Smooth muscle cell (in vitro differentiated cells): ENCODE data around the gene SNCB. TPM values are rescaled to one million over a fixed set of nuclear protein-coding genes. Genes with fewer than 3 reads are reported as not detected.

Experiments
- DNase-seq: peaks from one replicate; lab custom pipeline; 2025; ENCODE audit not compliant: unreplicated experiment; lab: John Stamatoyannopoulos, UW
- H2AFZ ChIP-seq: fragments of 200-600 bp; sonication (generic); 2 replicates; pipeline ENCODE4 v1.6.0; 2016; ENCODE audit warnings: antibody characterized with exemption, low read depth, mild to moderate bottlenecking
- H3F3A ChIP-seq: fragments of 200-600 bp; sonication (generic); 2 replicates; pipeline ENCODE4 v1.6.0; 2017; ENCODE audit warnings: antibody characterized with exemption, low read depth
- H3K27ac ChIP-seq: fragments of 200-600 bp; sonication (generic); 2 replicates; pipeline ENCODE4 v1.5.1; 2016; ENCODE audit warnings: low read depth, mild to moderate bottlenecking
- H3K27me3 ChIP-seq: fragments of 200-600 bp; sonication (generic); 2 replicates; pipeline ENCODE4 v1.6.1; 2016; ENCODE audit warnings: low read depth, mild to moderate bottlenecking
- H3K36me3 ChIP-seq: fragments of 200-600 bp; sonication (generic); 2 replicates; pipeline ENCODE4 v1.5.1; 2016; ENCODE audit warnings: low read depth
- H3K4me1 ChIP-seq: fragments of 200-600 bp; sonication (generic); 2 replicates; pipeline ENCODE4 v1.5.1; 2016; ENCODE audit warnings: low read depth
- H3K4me2 ChIP-seq: fragments of 200-600 bp; sonication (generic); 2 replicates; pipeline ENCODE4 v1.6.0; 2016; ENCODE audit warnings: mild to moderate bottlenecking
- H3K4me3 ChIP-seq: fragments of 200-600 bp; sonication (generic); 2 replicates; pipeline ENCODE4 v1.5.1; 2016; ENCODE audit warnings: mild to moderate bottlenecking
- H3K79me2 ChIP-seq: fragments of 200-600 bp; sonication (generic); 2 replicates; pipeline ENCODE4 v1.6.0; 2016; ENCODE audit warnings: low read depth, mild to moderate bottlenecking
- H3K9ac ChIP-seq: fragments of 200-600 bp; sonication (generic); 2 replicates; pipeline ENCODE4 v1.6.0; 2016; ENCODE audit warnings: low read depth
- H3K9me3 ChIP-seq: fragments of 200-600 bp; sonication (generic); replicated peaks from 2 replicates; pipeline ENCODE4 v1.5.1; 2016; ENCODE audit warnings: low read depth
- H4K20me1 ChIP-seq: fragments of 200-600 bp; sonication (generic); 2 replicates; pipeline ENCODE4 v1.6.0; 2016; ENCODE audit warnings: low read depth
- WGBS: methylation state at CpG from one replicate; pipeline ENCODE4 v1.1.7; 2016; ENCODE audit warnings: low lambda C conversion rate; 5-methylcytosine and 5-hydroxymethylcytosine counted together
- polyA plus RNA-seq: library from polyadenylated mRNA; unstranded; fragments of >200 nt; fragmentation: Nextera tagmentation; extraction: Ambion mirVana; gene quantifications from 2 replicates; pipeline ENCODE4 v1.2.1, GENCODE V29; 2016
- total RNA-seq: library from RNA; depleted of rRNA; stranded (reverse); fragments of >200 nt; gene quantifications from 2 replicates; pipeline ENCODE4 v1.2.3, GENCODE V29; 2014
- TF ChIP-seq, protein P1 (sequence below): fragments of 200-600 bp; sonication (generic); IDR thresholded peaks from 2 replicates; pipeline ENCODE4 v1.5.1; 2017; ENCODE audit warnings: borderline replicate concordance, mild to moderate bottlenecking, antibody characterized with exemption; ENCODE audit not compliant: insufficient read depth, poor library complexity, severe bottlenecking

The SNCB gene
- total and polyA plus RNA-seq, 2 experiments from 2014 or later, result 0.45 to 0.55 TPM

GRCh38 chr5:176639981-176640380 lies 9.6 kb upstream of the SNCB start:
- no peak overlapping the region for H3K9ac ChIP-seq
- no peaks in the 10 kb centered on the region for H3K9me3 ChIP-seq
- no peaks in the 10 kb centered on the region for H3K79me2 ChIP-seq
- TF ChIP-seq, protein P1, sequence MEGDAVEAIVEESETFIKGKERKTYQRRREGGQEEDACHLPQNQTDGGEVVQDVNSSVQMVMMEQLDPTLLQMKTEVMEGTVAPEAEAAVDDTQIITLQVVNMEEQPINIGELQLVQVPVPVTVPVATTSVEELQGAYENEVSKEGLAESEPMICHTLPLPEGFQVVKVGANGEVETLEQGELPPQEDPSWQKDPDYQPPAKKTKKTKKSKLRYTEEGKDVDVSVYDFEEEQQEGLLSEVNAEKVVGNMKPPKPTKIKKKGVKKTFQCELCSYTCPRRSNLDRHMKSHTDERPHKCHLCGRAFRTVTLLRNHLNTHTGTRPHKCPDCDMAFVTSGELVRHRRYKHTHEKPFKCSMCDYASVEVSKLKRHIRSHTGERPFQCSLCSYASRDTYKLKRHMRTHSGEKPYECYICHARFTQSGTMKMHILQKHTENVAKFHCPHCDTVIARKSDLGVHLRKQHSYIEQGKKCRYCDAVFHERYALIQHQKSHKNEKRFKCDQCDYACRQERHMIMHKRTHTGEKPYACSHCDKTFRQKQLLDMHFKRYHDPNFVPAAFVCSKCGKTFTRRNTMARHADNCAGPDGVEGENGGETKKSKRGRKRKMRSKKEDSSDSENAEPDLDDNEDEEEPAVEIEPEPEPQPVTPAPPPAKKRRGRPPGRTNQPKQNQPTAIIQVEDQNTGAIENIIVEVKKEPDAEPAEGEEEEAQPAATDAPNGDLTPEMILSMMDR, result no peak
- H3K27me3 ChIP-seq, result no peaks in the 10 kb centered on the region
- no peak overlapping the region for H3K4me3 ChIP-seq
- no peaks in the 10 kb centered on the region for H3F3A ChIP-seq
- H4K20me1 ChIP-seq, result no peaks in the 10 kb centered on the region
- H3K4me2 ChIP-seq, result no peak overlapping the region
- H3K27ac ChIP-seq, result no peak overlapping the region
- H2AFZ ChIP-seq, result no peak overlapping the region
- no peaks in the 10 kb centered on the region for H3K36me3 ChIP-seq
- 89% methylated on average over 4 of the region's 4 CpGs for WGBS
- H3K4me1 ChIP-seq, result no peaks in the 10 kb centered on the region
- DNase-seq, result no peak

GRCh38 chr5:176639208-176639607 lies 8.9 kb upstream of the SNCB start:
- Histone ChIP-seq H3K27me3 (no peaks in the 10 kb centered on the region), H3K36me3 (no peaks in the 10 kb centered on the region)
- 59% methylated on average over 4 of the region's 4 CpGs for WGBS

GRCh38 chr5:176638437-176638836 lies 8.1 kb upstream of the SNCB start:
- Histone ChIP-seq H3K27ac (no peak overlapping the region), H3K4me1 (no peaks in the 10 kb centered on the region), H3K9ac (no peak overlapping the region), H3F3A (no peaks in the 10 kb centered on the region), H3K79me2 (no peaks in the 10 kb centered on the region), H3K27me3 (peaks cover 7% of the 10 kb centered on the region), H3K4me3 (no peak overlapping the region), H3K36me3 (no peaks in the 10 kb centered on the region), H3K9me3 (no peaks in the 10 kb centered on the region), H4K20me1 (no peaks in the 10 kb centered on the region), H2AFZ (no peak overlapping the region), H3K4me2 (no peak overlapping the region)
- DNase-seq, result no peak
- TF ChIP-seq, protein P1, result no peak
- WGBS, result 90% methylated on average over 3 of the region's 3 CpGs

More at GRCh38 chr5:176639208-176639607, 8.9 kb upstream of the SNCB start:
- H4K20me1 ChIP-seq, result no peaks in the 10 kb centered on the region
- H3K79me2 ChIP-seq, result no peaks in the 10 kb centered on the region
- TF ChIP-seq, protein P1, result no peak
- H3F3A ChIP-seq, result no peaks in the 10 kb centered on the region
- H3K27ac ChIP-seq, result no peak overlapping the region
- H3K4me1 ChIP-seq, result no peaks in the 10 kb centered on the region
- no peaks in the 10 kb centered on the region for H3K9me3 ChIP-seq
- no peak overlapping the region for H3K4me3 ChIP-seq
- no peak overlapping the region for H3K9ac ChIP-seq
- DNase-seq, result no peak
- H3K4me2 ChIP-seq, result no peak overlapping the region
- no peak overlapping the region for H2AFZ ChIP-seq

DNA sequence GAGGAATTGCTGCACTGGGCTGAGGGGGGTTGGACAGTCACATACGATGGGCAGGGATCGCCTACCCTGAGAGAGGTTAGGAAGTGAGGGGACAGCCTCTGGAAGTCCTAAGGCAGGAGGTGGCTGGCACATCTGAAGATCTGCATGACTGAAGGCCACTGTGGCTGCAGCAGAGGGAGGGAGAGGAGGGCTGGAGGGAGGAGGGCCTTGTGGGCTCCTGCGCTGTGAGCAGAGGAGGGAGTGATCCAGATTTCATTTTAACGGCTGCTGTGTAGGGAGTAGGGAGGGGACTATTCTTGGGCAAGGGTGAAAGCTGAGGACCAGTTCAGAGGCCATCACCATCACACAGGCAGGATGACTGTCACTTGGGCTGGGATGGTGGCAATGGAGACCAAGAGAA lies 7.2 kb upstream of the SNCB start:
- Histone ChIP-seq H3K27me3 (peaks cover 15% of the 10 kb centered on the region), H4K20me1 (no peaks in the 10 kb centered on the region), H3K4me2 (no peak overlapping the region), H3K4me1 (no peaks in the 10 kb centered on the region), H3F3A (no peaks in the 10 kb centered on the region), H3K27ac (no peak overlapping the region), H2AFZ (no peak overlapping the region), H3K79me2 (no peaks in the 10 kb centered on the region), H3K36me3 (no peaks in the 10 kb centered on the region), H3K9me3 (no peaks in the 10 kb centered on the region), H3K9ac (no peak overlapping the region), H3K4me3 (no peak overlapping the region)
- DNase-seq, result no peak
- TF ChIP-seq, protein P1, result no peak
- WGBS, result 63% methylated on average over 4 of the region's 4 CpGs
